ENCODE measurements around the gene EGFL7.

Gene EGFL7

GRCh38 chr9:136671646-136672430, 9.1 kb downstream of the EGFL7 start:
- H3K27ac ChIP-seq = no peak overlapping the region
- no peak for DNase-seq (ENCODE audit: low read depth, low spot score)

DNA sequence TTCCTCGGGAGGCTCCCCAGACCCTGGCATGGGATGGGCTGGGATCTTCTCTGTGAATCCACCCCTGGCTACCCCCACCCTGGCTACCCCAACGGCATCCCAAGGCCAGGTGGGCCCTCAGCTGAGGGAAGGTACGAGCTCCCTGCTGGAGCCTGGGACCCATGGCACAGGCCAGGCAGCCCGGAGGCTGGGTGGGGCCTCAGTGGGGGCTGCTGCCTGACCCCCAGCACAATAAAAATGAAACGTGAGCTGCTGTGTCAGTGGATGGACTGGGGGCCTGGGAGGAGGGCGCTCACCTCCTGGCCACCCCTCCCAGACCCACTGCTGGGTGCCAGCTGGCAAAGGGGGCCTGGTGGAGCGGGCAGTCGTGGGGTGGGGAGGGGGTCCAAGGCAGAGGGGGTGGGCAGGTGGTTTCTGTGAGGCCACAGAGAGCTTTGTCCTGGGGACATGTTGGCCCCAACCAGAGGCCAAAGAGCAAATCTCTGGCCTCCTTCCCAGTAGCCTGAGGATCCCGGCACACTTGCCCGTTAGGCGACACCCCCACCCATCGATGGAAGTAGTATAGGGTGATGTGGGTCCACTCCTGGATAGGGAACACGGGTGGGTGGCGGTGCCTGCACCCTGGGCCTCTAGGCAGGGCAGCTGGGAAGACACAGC, 9.8 kb downstream of the EGFL7 start:
- DNase-seq (ENCODE audit: low read depth, low spot score) = no peak
- no peak overlapping the region for H3K27ac ChIP-seq

DNA sequence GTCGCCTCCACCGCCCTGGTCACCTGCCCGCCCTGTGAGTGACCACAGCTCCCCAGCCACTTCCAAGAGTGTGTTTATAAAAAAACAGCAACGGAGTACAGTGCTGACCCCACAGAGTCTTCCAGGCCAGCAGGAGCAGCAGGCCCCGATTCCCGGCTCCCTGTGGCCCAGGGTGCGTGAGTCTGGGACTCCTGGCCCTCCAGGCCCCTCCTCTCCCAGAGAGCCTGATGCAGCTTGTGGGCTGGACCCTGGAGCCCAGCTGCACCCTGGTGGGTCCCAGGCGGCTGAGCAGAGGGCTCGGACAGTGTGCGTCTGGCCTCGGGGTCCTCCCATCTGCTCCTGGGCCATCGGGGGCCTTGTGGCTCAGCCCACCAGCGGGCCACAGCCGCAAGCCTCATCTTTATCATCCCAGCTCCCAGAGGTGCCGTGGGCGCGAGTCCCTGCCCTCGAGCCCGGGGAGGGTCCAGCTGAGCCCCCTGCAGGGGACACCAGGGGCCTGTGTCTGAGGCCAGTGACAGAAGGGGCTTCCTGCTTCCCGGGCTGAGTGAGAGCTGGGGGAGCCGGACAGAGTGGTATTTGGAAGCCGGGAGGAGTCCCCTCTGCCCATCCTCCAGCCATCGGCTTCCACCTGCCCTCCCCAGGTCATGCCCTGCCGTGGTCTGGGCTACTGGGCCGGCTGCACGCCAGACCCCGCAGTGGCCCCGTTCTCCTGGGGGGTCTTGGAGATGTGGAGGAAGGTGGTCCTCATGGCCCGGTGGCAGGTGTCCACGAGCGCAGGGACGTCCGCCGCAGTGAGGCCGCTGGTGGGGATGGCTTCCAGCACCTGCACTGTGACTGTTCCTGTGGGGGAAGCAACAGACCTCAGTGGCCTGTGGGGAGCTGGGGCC, 10.6 kb downstream of the EGFL7 start:
- DNase-seq (ENCODE audit: low read depth, low spot score) = no peak
- H3K27ac ChIP-seq = no peak overlapping the region

DNA sequence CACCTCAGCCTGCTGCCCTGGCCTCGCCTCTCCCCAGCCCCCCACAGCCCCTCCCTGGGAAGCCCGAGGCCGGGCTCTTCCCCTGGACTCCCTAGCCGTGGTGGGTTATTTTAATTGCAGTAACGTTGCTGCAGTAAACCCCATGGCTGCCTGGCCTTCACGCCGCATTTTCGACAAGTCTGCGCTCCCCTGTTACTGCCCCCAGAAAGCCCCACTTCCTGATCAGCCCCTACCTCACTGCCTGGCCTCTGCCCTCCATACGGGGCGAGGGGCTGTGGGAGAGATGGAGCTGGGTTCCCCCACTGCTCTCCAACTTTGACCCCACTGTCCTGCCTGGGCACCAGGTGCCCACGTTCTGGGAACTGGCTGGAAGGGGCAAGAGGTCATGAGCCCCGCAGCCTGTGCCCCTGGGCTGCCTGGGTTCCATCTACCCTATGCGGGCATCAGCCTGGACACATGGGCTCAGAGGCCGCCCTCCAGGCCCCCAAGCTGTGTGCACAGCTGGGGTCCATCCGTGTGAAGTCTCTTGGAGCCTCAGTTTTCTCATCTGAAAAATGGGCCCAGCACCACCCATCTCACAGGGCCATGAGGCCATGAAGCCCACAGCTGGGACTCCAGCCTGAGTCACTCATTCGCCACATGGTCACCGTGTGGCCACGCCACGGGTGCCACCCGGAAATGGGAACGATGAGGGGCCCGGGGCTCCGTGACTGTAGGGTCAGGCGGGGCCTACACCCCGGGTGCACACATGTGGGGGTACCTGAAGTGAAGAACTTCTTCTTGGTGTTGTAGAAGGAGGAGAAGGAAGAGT, 11.5 kb downstream of the EGFL7 start:
- no peak for DNase-seq (ENCODE audit: low read depth, low spot score)
- no peak overlapping the region for H3K27ac ChIP-seq

- DNase-seq (ENCODE audit: low read depth, low spot score) = no peak
Measured at GRCh38 chr9:136674786-136675349, 12.2 kb downstream of the EGFL7 start.

GRCh38 chr9:136675477-136676296, 13.0 kb downstream of the EGFL7 start:
- H3K27ac ChIP-seq = no peak overlapping the region
- DNase-seq (ENCODE audit: low read depth, low spot score) = no peak

More at GRCh38 chr9:136674786-136675349, 12.2 kb downstream of the EGFL7 start:
- no peak overlapping the region for H3K27ac ChIP-seq

DNA sequence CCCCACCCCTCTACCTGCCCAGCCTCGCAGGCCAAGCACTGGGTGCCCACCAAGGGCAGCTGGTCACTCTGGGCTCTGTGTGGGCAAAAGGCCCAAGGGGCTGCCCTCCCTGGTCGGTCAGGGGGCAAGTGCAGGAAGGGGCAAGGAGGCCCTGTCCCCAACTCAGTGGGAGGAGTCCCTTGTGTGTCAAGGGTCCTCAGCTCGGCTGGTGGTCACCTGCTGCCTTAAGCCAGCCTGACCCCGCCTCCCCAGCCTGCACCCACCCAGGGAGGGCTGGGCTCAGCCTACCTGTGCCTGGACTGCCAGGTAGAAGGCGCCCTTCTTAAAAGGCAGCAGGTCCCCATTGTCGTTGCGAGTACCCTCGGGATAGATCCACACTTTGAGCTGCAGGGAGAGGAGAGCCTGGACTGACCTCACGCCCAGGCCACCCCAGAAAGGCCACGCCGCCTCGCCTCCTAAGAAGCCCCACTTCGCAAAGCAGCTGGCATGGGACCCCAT, 13.6 kb downstream of the EGFL7 start:
- no peak for DNase-seq (ENCODE audit: low read depth, low spot score)
- no peak overlapping the region for H3K27ac ChIP-seq

- no peak overlapping the region for H3K27ac ChIP-seq
- no peak for DNase-seq (ENCODE audit: low read depth, low spot score)
Measured at GRCh38 chr9:136676920-136677686, 14.4 kb downstream of the EGFL7 start.

DNA sequence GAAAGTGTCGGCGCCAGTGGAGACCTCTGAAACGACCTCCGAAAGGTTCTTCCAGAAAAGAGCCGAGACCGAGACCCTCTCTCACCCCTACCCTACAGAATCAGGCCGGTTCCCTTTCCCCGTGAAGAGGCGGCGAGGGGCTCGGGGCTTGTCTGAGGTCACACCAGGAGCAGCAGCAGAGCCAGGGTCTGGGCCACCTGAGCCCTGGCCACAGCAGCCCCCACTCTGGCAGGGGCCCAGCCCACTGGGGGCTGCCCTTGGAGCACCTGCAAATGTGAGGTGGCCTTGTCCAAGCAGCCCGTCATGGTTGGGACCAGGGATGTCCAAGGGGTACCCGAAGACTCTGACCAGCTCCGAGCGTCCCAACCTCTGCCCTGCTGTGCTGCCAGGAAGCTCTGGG, 15.3 kb downstream of the EGFL7 start:
- no peak overlapping the region for H3K27ac ChIP-seq
- DNase-seq (ENCODE audit: low read depth, low spot score) = no peak

DNA sequence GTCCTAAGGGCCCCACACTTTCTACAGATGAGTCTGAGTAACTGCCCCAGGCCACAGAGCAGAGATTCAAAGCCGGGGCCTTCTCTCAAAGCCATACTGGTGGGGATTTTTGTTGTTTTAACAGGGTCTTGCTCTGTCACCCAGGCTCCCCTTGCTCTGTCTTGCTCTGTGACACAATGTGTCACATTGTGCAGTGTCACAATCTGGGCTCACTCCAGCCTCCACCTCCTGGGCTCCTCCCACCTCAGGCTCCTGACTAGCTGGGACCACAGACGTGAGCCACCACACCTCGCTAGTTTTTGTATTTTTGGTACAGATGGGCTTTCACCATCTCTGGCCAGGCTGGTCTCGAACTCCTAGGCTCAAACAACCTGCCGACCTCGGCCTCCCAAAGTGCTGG, 15.9 kb downstream of the EGFL7 start:
- H3K27ac ChIP-seq = no peak overlapping the region
- DNase-seq (ENCODE audit: low read depth, low spot score) = no peak

- DNase-seq (ENCODE audit: low read depth, low spot score) = no peak
- no peak overlapping the region for H3K27ac ChIP-seq
Measured at GRCh38 chr9:136679431-136679941, 16.8 kb downstream of the EGFL7 start.

GRCh38 chr9:136681029-136681428, 18.3 kb downstream of the EGFL7 start:
- H3K27ac ChIP-seq = no peak overlapping the region
- no peak for DNase-seq (ENCODE audit: low read depth, low spot score)

DNA sequence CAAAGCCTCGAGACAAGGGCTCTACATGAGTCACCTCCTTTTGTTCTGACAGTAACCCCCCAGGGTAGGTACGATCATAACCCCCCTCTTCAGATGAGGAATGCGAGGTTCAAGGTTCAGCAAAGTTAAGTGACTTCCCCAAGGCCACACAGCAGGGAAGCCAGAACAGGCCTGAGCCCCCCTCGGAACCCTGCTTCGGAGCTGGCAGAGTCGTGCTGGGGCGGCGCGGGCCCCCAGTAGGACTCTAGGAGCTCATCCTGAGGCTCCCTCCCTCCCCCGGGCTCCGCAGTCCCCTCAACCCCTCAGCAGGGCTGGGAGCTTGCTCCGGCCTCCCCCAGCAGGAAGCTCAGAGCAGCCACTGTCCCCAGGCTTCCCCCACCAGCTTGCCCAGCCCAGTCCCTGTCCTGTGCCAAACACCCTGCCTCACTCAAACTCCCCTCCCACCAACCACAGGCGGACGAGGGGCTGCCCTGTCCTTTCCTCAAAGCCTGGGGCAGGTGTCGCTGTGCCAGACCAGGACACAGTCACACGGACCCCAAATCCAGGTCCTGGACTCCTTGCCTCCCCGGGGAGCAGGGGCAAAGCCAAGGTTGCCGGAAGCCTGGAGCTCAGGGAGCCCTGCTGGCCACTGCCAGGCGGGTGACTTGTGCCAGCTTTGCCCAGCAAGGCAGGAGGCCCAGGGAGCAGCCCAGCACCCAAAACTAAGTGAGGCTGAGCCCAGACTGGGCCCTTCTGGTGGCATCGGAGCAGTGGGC, 19.4 kb downstream of the EGFL7 start:
- H3K27ac ChIP-seq = no peak overlapping the region
- DNase-seq (ENCODE audit: low read depth, low spot score) = no peak

DNA sequence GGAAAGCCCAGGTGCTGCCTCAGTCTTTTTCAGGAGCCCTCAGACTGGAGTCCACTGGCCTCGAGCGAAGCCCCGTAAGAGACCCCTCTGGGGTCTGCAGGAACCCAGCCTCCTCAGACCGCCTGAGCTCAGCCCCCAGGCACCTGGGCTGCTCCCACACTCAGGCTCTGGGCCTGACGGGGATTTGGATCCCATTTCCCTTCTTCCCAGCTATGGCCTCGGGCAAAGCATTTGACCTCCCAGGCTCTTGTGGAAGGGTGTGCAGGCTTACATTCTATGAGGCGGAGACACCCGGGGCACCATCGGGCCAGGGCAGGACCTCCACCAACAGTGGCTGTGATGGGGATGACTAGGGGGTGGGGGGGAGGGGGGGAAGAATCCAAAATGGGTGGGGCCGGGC, 20.0 kb downstream of the EGFL7 start:
- H3K27ac ChIP-seq = no peak overlapping the region
- DNase-seq (ENCODE audit: low read depth, low spot score) = no peak

GRCh38 chr9:136683173-136683745, 20.5 kb downstream of the EGFL7 start:
- no peak for DNase-seq (ENCODE audit: low read depth, low spot score)
- H3K27ac ChIP-seq = no peak overlapping the region

DNA sequence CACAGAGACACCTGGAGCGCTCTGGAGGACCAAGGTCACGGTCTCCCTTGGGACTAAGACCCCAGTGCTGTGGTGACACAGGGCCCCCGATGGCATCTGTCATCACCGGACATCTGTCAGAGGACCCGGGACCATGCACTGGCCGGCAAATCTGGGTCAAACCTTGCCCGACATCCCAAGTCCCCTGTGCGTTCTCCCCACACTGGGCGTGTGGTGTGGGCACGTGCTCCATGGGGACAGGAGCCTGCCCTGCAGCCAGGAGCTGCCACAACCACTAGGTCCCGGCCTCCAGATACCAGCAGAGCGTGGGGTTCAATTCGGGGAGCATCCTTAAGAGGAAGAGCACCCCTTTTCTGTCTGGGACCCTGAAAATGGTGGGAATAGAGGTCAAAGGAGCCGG, 21.0 kb downstream of the EGFL7 start:
- H3K27ac ChIP-seq = no peak overlapping the region
- no peak for DNase-seq (ENCODE audit: low read depth, low spot score)

DNA sequence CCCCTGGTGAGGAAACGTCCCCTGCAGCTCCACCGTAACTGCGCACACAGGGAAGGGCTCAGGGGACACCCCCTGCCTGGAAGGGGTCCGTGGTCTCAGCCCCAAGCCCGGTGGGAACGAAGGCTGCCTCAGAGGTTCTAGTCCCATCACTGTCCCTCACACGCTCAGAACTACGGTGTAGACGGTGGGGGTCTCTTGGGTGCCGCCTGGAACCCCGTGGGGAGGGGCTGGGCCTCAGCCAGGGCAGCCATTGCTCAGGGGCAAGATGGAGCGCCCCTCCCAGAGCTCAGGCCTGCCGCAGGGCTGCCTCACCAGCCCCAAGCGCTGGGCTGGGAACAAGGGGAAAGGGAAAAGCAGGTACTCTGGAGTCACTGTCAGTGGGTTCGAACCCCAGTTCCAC, 21.6 kb downstream of the EGFL7 start:
- DNase-seq (ENCODE audit: low read depth, low spot score) = no peak
- H3K27ac ChIP-seq = no peak overlapping the region

Measured in epithelial cell of prostate (primary cell).